8988T (cell line): ENCODE measurements around the gene LUC7L3.
"Not testable (repeated sequence)": the region's sequence is repeated elsewhere in the genome, so short reads cannot be mapped to it uniquely, and the experiment has no call there.

Source experiments
- DNase-seq: peaks from one replicate; pipeline ENCODE4 v3.0.0; 2011

LUC7L3 gene

GRCh38 chr17:50719144-50719923 is at the start of gene LUC7L3:
TSS of gene LUC7L3 (plus strand) at chr17:50719603. CDS start at chr17:50719733, 130 bp downstream.
- peak; percentile 92 for DNase-seq

DNA sequence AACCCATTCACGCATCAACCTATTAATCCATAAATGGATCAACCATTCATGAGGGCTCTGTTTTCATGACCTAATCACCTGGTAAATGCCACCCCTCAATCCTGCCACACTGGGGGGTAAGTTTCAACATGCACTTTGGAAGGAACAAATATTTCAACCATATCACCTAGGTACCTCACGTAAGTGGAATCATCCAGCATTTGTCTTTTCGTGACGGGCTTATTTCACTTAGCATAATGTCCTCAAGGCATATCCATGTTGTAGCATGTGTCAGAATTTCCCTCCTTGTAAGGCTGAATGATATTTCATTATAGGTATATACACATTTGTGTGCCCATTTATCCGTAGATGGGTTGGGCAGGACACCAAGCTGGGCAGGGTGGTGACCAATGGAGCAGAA is 47.3 kb upstream of the LUC7L3 start:
- DNase-seq: no peak

GRCh38 chr17:50672831-50673551 is 46.4 kb upstream of the LUC7L3 start:
- no peak for DNase-seq

DNA sequence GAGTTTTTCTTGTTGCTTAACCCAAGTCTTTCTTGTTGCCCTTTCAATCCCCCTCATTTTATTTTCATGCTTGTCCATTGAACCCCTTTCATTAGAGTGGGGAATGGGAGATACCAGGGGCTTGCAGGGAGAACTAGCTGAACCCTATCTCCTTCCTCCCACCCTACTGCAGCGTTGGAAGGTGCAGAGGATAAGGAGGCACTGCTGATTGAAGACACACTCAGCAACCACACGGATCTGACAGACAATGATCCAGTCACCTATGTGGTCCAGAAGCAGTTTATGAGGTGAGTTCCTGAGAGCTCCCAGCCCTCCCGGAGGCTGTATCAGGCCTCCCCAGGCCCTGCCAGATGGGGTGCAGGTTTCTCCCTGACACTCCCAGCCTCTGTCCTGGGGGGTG is 44.2 kb upstream of the LUC7L3 start:
- DNase-seq: no peak

GRCh38 chr17:50675627-50676026 is 43.8 kb upstream of the LUC7L3 start:
- DNase-seq: no peak

DNA sequence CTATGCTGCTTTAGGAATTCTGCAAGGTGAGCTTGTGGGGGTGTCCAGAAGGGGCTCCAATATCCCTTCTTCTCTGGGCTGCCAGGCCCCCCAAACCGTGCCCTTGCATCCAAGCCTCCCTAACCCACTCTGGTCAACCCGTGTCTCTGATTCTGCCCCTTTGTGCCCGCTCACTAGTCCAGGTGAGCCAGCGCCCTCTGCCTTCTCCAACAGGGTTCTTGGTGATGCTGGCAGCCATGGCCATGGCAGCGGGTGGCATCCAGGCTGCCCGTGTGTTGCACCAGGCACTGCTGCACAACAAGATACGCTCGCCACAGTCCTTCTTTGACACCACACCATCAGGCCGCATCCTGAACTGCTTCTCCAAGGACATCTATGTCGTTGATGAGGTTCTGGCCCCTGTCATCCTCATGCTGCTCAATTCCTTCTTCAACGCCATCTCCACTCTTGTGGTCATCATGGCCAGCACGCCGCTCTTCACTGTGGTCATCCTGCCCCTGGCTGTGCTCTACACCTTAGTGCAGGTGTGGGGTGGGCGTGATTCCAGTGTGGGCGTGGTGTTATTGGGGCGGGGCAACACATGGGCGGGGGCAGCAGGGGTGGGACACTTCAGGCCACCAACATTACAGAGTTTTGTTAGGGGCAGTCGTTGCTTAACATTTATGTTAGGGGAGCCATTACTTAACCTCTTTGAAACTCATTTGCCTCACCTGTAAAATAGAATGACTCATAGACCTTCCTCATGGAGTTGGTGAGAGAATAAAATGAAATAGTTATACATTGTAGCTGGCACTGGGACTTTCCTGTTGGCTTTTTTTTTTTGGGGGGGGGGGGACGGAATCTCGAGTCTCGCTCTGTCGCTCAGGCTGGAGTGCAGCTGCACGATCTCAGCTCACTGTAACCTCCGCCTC is 43.1 kb upstream of the LUC7L3 start:
- no peak for DNase-seq

GRCh38 chr17:50677851-50678375 is 41.5 kb upstream of the LUC7L3 start:
- no peak for DNase-seq

- no peak for DNase-seq
Measured at GRCh38 chr17:50679008-50679544, 40.3 kb upstream of the LUC7L3 start.

GRCh38 chr17:50680126-50680525 is 39.3 kb upstream of the LUC7L3 start:
- DNase-seq: no peak

DNA sequence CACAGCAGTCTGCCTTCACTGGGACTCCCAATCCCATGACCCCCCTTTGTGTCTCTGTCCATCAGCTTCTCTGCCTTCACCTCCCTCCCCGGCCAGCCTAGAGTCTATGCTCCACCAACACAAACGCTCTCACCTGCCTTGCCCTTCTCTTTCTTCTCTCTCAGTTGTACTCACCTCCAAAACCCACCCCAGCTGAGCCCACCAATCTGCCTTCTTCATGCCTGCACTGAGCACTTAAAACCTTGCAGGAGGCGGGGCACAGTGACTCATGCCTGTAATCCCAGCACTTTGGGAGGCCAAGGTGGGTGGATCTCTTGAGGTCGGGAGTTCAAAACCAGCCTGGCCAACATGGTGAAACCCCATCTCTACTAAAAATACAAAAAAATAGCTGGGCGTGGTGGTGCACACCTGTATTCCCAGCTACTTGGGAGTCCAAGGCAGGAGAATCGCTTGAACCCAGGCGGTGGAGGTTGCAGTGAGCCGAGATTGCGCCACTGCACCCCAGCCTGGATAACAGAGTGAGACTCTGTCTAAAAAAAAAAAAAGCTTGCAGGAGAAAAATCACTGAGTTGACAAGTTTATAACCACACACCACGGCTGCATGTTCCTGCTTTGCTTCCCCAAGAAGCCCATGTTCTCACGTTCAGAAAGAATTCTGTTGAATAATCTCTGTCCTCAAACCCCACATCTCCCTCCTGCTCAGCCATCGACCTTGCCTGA is 38.7 kb upstream of the LUC7L3 start:
- not testable (repeated sequence) for DNase-seq

DNA sequence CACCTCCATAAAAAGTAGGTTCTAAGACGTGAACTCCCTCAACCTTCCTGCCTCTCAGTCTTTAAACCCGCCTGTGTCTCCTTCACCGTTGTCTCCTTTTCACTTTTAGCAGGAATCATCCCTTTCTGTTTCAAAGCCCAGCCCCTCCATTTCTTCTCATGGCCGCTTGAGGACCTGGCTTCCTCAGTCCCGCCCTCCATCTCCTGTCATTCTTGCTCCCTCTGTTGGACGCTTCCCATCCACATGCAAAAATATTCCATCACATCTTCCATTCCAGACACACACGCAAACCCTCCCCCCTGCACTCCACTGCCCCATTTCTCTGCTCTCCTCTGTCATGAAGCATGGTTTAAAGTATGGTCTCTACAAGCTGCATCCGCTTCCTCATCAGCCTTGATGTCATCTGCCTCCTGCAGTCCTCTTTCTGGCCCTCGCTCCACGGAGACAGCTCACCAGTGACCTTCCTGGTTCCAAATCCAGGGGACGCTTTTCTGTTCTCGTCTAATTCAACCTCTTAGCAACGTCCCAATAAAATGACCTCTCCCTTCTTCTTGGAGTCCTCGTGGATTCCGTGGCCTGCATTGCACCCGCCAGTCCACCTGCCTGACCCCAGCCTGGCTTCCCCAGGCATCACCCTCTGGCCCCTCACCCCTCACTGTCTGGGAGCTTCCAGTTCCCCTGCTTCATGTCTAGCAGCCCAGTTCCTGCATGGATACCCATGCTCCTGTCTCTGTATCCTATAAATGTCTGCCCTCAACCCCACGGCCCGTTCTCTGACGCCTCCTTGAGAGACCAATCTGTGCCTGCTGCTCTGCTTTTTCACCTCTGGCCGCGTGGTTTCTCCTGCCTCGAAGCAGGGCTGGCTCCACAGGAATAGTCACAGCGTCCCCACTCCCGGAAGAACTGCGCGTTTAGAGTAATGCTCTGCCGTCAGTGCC is 37.9 kb upstream of the LUC7L3 start:
- peak; percentile 89 for DNase-seq

DNA sequence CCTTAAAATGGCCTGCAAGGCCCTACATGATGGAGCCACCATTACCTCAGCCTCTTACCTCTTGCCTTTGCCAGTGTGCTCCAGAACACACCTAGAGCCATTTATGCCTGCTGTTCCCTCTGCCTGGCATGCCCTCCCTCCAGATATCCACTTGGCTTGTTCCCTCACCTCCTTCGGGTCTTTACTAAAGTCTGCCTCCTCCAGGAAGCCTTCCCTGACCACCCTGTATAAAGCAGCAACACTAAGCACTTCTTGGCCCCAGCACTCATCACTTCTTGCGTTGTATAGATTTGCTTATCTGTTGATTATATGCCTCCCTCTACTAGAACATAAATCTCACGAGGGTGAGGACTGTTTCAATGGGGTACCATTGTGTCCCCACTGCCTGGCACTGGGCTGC is 37.0 kb upstream of the LUC7L3 start:
- DNase-seq: no peak

DNA sequence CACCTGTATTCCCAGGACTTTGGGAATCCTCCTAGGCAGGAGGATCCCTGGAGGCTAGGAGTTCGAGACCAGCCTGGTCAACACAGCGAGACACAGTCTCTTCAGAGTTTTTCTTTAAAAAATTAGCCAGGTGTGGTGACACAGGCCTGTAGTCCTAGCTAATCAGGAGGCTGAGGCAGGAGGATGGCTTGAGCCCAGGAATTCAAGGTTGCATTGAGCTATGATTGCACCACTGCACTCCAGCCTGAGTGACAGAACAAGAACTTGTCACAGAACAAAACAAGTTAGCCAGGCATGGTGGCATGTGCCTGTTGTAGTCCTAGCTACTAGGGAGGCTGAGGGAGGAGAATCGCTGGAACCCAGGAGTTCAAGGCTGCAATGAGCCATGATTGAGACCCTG is 36.5 kb upstream of the LUC7L3 start:
- DNase-seq: no peak

GRCh38 chr17:50683434-50684287 is 35.7 kb upstream of the LUC7L3 start:
- no peak for DNase-seq

DNA sequence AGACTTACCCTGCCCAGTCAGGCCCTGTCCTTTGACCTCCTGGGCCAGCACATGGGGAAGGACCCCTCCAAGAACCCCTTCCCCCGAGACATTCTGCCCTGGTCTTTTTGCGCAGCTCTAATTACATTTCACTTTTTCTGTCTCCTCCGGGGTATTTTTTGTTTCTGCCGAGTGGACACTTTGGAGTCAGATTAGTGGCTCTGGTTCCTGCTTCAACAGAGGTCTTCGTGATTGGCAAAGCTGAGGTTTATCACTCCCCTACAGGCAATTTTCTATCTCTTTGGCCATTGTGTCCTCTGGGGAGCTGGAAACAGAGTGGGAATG is 35.2 kb upstream of the LUC7L3 start:
- DNase-seq: no peak

DNA sequence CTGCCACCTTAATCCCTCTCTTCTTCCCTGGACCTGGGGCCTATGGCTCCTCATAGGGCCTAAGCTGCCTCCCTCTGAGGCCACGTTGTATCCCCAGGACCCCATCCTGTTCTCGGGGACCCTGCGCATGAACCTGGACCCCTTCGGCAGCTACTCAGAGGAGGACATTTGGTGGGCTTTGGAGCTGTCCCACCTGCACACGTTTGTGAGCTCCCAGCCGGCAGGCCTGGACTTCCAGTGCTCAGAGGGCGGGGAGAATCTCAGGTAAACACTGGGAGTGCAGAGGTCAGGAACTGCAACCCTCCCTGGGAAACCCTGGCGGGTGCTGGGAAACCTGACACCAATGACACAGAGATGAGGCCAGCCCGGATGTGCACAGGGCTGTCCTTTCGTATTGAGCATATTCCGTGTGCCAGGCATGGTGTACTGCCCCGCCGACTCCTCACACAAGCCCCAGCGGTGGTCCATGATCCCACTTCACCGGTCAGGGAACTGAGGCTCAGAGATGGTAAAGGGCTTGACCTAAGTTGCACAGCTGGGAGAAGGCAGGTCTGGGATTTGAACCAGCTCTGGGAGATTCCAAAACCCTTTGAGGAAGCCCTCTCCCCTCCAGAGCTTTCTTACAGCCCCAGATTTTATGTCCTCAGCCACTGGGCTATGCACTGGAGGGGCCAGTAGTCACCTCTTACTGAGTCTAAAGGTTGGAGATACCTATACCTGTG is 34.6 kb upstream of the LUC7L3 start:
- no peak for DNase-seq

GRCh38 chr17:50685334-50685665 is 34.1 kb upstream of the LUC7L3 start:
- DNase-seq: no peak

DNA sequence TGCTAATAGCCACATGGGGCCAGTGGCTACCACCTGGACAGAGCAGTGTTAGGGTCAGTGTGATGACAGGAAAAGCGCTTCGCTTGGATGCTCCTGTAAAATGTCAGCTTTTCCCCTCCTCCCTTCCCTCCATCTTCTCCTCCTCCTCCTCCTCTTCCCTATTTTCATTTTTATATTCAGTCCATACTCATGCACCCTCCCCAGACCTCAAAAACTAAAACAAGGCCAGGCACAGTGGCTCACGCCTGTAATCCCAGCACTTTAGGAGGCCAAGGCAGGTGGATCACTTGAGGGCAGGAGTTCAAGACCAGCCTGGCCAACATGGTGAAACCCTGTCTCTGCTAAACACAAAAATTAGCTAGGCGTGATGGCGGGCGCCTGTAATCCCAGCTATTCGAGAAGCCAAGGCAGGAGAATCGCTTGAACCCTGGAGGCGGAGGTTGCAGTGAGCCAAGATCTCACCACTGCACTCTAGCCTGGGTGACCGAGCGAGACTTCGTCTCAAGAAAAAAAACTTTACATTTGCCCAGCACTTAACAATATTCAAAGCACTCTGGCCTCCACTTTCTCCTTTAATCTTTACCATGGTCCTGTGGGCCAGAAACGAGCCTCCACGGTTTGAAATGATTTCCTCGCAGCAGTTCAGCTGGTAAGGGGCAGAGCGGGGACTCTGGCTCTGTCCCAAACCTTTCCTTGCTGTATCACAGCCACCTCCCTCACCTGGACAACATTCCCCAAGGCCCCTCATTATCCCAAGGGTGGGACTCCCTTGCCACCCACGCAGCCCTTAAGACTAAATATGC is 33.5 kb upstream of the LUC7L3 start:
- DNase-seq: no peak
